ENCODE measurements around the gene VPS8.

The VPS8 gene

GRCh38 chr3:184825121-184825820, 13.3 kb downstream of the VPS8 start:
- TF ChIP-seq, protein P1, sequence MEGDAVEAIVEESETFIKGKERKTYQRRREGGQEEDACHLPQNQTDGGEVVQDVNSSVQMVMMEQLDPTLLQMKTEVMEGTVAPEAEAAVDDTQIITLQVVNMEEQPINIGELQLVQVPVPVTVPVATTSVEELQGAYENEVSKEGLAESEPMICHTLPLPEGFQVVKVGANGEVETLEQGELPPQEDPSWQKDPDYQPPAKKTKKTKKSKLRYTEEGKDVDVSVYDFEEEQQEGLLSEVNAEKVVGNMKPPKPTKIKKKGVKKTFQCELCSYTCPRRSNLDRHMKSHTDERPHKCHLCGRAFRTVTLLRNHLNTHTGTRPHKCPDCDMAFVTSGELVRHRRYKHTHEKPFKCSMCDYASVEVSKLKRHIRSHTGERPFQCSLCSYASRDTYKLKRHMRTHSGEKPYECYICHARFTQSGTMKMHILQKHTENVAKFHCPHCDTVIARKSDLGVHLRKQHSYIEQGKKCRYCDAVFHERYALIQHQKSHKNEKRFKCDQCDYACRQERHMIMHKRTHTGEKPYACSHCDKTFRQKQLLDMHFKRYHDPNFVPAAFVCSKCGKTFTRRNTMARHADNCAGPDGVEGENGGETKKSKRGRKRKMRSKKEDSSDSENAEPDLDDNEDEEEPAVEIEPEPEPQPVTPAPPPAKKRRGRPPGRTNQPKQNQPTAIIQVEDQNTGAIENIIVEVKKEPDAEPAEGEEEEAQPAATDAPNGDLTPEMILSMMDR (IDR thresholded peaks at IDR 0.05; ENCODE audit: extremely low read depth, insufficient read depth, missing control alignments), result no peak
- in situ Hi-C loops (cut with MboI; ENCODE audit: low pct_unique_long_range_greater_than_20kb, low sequenced_read_pairs, unreplicated experiment), result no loop called here
- no peak for DNase-seq (ENCODE audit: low spot score)

DNA sequence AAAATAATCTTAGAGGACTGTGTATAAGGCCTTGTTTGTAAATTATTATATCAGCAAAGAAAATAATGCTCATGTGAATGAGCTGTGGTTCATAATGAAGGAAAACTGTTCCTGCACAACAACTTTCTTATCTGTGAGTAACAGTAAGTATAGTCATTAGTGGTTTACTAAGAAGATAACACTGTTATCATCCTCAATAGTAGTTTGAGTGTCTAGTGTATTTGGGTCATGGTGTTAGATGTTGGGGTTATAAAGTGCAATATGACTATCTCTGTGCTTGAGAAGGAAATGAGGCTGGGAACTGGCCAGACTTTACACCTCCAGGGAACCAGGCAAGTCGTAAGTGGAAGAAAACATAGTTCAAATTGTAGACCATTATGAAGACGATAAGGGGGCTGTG, 15.6 kb downstream of the VPS8 start:
- in situ Hi-C loops (cut with MboI; ENCODE audit: low pct_unique_long_range_greater_than_20kb, low sequenced_read_pairs, unreplicated experiment), result no loop called here
- TF ChIP-seq, protein P1 (IDR thresholded peaks at IDR 0.05; ENCODE audit: extremely low read depth, insufficient read depth, missing control alignments), result no peak
- no peak for DNase-seq (ENCODE audit: low spot score)

DNA sequence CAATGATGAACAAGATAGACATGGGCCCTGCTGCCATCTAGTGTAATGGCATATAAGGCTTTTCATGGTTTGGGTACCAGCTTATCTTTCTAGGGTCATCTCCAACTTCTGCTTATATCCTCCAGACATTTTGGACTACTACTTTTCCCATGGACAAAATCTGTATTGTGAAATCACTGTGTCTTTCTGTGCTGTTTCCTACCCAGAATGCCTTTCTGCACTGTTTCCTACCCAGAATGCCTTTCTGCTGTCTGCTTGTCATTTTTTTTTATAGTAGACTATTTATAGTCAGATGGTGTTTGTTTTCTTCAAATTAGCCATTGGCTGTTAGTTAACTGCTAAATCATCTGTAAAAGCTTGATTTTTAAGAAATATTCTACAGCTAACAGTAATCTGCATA, 20.1 kb downstream of the VPS8 start:
- in situ Hi-C loops (cut with MboI; ENCODE audit: low pct_unique_long_range_greater_than_20kb, low sequenced_read_pairs, unreplicated experiment), result no loop called here
- DNase-seq (ENCODE audit: low spot score), result no peak
- TF ChIP-seq, protein P1 (IDR thresholded peaks at IDR 0.05; ENCODE audit: extremely low read depth, insufficient read depth, missing control alignments), result no peak

DNA sequence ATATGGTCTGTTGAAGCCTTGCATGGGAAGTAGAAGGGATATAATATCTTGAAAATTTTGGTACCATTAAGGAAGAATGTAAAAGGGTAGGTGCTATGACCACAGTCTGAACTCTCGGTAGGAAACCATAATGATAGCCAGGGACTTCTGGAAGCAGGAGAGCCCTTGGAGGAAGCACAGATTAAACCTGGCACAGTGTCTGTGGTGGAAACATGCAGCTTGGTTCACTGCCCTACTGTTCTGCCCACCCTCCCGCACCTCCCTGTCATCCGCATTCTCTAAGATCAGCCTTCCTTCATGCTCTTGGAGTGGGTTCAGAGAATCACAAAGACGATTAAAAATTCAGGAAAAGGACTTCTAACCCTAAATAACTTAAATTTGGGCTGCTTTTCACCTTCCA, 20.9 kb downstream of the VPS8 start:
- in situ Hi-C loops (cut with MboI; ENCODE audit: low pct_unique_long_range_greater_than_20kb, low sequenced_read_pairs, unreplicated experiment), result no loop called here
- TF ChIP-seq, protein P1 (IDR thresholded peaks at IDR 0.05; ENCODE audit: extremely low read depth, insufficient read depth, missing control alignments), result no peak
- no peak for DNase-seq (ENCODE audit: low spot score)

DNA sequence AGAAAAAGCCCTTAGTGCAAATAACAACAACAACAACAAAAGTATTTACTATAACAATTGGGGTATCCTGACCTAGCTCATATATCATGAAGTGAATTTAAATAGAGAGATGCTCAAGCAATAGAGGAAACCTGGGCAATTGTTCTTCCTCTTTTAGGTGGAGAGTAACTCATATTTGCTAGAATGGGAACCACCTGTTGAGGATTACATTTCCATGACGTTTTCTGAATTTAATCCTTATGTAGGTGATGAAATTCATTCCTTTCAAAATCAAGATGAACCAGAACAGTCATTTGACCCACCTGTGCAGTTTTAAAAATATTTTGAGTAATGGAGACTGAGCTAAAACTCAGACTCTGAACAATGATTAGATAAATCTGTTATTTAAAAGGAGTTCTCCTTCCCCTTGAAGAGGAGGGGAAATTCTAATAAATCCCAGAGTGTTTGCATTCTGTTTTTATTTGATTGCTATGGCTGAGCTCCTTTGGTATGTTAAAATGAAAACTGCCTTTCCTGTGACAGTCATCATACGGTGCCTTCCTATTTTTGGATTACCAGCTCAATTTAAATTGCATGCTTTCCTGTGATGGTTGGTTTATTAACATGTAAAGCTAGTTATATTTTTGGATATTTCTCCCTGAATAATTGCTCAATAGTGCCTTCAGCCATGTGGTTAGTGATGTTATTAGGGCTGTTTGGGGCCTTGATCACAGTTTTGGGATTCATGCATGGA, 24.3 kb downstream of the VPS8 start:
- DNase-seq (ENCODE audit: low spot score), result no peak
- in situ Hi-C loops (cut with MboI; ENCODE audit: low pct_unique_long_range_greater_than_20kb, low sequenced_read_pairs, unreplicated experiment), result no loop called here
- TF ChIP-seq, protein P1 (IDR thresholded peaks at IDR 0.05; ENCODE audit: extremely low read depth, insufficient read depth, missing control alignments), result no peak

DNA sequence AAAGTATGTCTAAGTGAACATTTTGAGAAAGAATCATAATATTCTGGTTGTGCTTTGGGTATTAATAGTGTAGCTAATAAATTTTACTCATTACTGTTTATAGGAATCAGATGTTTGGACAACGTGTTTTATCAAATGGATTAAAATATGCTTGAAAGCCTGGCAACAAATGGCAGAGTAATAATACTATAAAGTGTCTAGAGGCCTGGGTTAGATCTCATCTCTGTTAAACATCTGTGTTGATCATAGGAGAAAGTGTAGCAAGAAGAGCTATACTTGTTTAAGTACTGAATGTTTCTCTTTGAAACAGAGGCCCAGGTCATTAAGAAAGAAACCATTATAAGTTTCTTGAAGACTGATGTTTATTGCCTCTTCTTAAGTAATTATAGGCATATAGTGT, 30.5 kb downstream of the VPS8 start:
- TF ChIP-seq, protein P1 (IDR thresholded peaks at IDR 0.05; ENCODE audit: extremely low read depth, insufficient read depth, missing control alignments), result no peak
- in situ Hi-C loops (cut with MboI; ENCODE audit: low pct_unique_long_range_greater_than_20kb, low sequenced_read_pairs, unreplicated experiment), result no loop called here
- no peak for DNase-seq (ENCODE audit: low spot score)
